Subcutaneous abdominal adipose tissue (tissue), 5 donors: ENCODE measurements around the gene C9orf50.
"Not testable (repeated sequence)": the region's sequence is repeated elsewhere in the genome, so short reads cannot be mapped to it uniquely, and the experiment has no call there.

Experiments
- H3K27ac ChIP-seq: one replicate; pipeline ENCODE4 v1.7.0; 2013; ENCODE audit warnings: low read depth, mild to moderate bottlenecking, inconsistent platforms, low read length, moderate library complexity
- H3K27me3 ChIP-seq, 5 donors: one replicate each; pipeline ENCODE4 v1.7.0; 2013; ENCODE audit warnings: low read length in 5 of 5, inconsistent platforms in 1 of 5; ENCODE audit not compliant: control insufficient read depth in 5 of 5, insufficient read depth in 4 of 5
- H3K36me3 ChIP-seq, 5 donors: one replicate each; pipeline ENCODE4 v1.7.0; 2013; ENCODE audit warnings: low read length in 5 of 5; ENCODE audit not compliant: control insufficient read depth in 5 of 5, insufficient read depth in 5 of 5
- H3K4me1 ChIP-seq, 5 donors: one replicate each; pipeline ENCODE4 v1.7.0; 2013; ENCODE audit warnings: low read length in 5 of 5, mild to moderate bottlenecking in 3 of 5, moderate library complexity in 1 of 5; ENCODE audit not compliant: control insufficient read depth in 5 of 5, insufficient read depth in 5 of 5
- H3K4me3 ChIP-seq, 5 donors: one replicate each; pipeline ENCODE4 v1.7.0; 2013; ENCODE audit warnings: low read length in 5 of 5, low read depth in 1 of 5
- H3K9ac ChIP-seq, 5 donors: one replicate each; pipeline ENCODE4 v1.7.0; 2013; ENCODE audit warnings: low read length in 5 of 5, mild to moderate bottlenecking in 4 of 5, moderate library complexity in 3 of 5
- H3K9me3 ChIP-seq, 5 donors: one replicate each; pipeline ENCODE4 v1.7.0; 2013; ENCODE audit warnings: low read length in 5 of 5; ENCODE audit not compliant: control insufficient read depth in 5 of 5
- donor health status: healthy.
- donor health status: healthy.
- donor health status: healthy.
- donor health status: healthy.
- donor health status: healthy.

Gene C9orf50

DNA sequence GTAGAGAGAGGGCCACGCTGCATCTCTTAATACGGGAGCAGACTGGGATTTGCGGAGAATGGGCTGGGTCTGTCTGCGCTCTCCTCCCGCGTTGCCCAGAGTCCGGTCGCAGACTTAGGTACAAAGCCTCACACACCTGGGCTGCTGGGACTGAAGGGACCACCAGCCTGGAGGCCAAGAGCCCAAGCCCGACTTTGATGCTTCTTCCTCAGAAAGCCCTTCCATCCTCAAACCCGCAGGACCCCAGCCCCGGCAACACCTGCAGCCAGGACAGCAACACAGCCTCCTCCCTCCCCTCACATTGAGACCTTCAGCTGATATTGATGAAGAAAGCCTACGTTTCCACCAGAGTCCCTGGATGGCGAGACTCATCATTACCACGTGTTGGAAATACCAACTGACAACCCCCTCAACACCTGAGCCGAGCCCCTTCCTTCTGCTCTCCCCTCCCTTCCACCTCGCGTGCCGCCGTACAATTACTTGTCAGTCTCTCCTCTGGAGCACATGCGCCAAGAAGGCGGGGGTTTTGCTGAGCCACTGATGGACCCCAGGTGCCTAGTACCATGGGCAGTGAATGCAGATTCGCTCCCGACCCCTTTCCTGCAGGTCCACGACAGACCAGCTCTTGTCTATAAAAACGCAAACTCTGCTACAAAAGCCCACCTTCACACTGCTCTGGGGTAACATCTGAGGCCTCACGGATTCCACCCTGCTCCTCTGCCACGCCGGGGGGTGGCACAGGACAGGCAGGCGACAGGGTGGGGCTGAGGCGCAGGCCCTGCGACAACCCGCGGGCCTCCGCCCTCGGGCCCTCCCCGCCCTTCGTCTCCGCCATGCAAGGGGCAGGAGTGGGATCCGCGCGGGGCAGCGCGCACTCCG lies 20.2 kb upstream of the C9orf50 start:
- peak overlapping the region; percentile 82 to 94 (median 90) for H3K9ac ChIP-seq
- H3K27ac ChIP-seq = peak overlapping the region; percentile 77
- H3K4me1 ChIP-seq = peaks cover 10 to 28% (median 26%) of the 10 kb centered on the region in 5 donors
- peaks cover 0 to 36% (median 30%) of the 10 kb centered on the region in 5 donors for H3K36me3 ChIP-seq
- H3K9me3 ChIP-seq = no peaks in the 10 kb centered on the region
- no peaks in the 10 kb centered on the region for H3K27me3 ChIP-seq
- H3K4me3 ChIP-seq = peak overlapping the region; percentile 84 to 98 (median 94)

GRCh38 chr9:129640086-129640870 lies 19.4 kb upstream of the C9orf50 start:
- H3K36me3 ChIP-seq = peaks cover 0 to 43% (median 36%) of the 10 kb centered on the region in 5 donors
- H3K4me1 ChIP-seq = peaks cover 10 to 28% (median 26%) of the 10 kb centered on the region in 5 donors
- H3K27ac ChIP-seq = no peak overlapping the region
- peak overlapping the region in 4 of 5 donors; percentile 26 to 94 (median 76) for H3K9ac ChIP-seq
- no peaks in the 10 kb centered on the region for H3K9me3 ChIP-seq
- no peaks in the 10 kb centered on the region for H3K27me3 ChIP-seq
- H3K4me3 ChIP-seq = peak overlapping the region in 4 of 5 donors; percentile 93 to 98 (median 96)

DNA sequence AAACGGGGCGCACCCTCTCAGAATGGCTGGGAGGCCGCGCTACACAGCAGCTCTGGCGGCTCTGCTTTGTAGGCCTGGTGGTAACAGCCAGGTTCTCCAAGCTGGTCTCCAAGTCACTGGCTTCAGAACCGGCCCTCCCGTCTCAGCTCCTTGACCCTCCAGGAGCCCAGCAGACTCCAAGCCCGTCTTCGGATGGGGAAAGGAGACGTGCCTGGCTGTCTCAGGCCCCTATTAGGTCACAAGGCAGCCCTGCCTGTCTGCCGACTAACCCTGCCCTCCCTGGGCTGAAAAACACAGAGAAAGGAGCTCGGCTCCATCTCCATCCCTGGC lies 18.8 kb upstream of the C9orf50 start:
- Histone ChIP-seq H3K36me3 (peaks cover 0 to 49% (median 42%) of the 10 kb centered on the region in 5 donors), H3K27ac (no peak overlapping the region)

DNA sequence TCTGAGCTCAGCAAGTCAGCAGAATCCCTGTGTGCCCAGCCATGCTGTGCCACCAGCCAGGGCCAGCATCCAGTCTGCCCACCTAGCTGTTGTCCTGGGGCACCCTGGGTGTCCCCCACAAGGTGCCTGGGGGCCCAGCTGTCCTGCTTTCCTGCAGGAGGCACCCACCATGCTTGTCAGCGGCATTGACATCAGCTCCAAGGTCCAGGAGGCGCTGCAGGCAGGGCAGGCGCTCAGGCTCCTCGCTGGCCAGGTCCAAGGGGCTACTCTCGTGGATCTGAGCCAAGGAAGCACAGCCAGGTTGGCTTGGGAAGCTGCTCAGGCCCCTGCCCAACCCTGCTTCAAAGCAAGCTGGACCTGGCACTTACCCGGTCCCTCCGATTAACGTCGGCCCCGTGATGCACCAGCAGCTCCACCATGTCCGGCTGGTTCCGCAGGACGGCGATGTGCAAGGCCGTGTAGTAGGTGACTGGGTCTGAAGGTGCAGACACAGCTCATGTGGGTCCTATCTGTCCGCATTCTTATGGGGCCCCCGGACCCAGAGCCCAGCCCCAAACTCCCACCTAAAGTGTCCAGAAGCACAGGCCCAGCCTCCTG lies 18.2 kb upstream of the C9orf50 start:
- no peak overlapping the region for H3K27ac ChIP-seq
- H3K4me3 ChIP-seq = no peak overlapping the region
- peaks cover 0 to 53% (median 47%) of the 10 kb centered on the region in 5 donors for H3K36me3 ChIP-seq
- H3K27me3 ChIP-seq = no peaks in the 10 kb centered on the region
- no peaks in the 10 kb centered on the region for H3K9me3 ChIP-seq
- peak overlapping the region in 1 of 5 donors; percentile 94 for H3K9ac ChIP-seq
- peaks cover 10 to 28% (median 26%) of the 10 kb centered on the region in 5 donors for H3K4me1 ChIP-seq

More for the DNA sequence above, 18.8 kb upstream of the C9orf50 start:
- peak overlapping the region in 3 of 5 donors; percentile 26 to 94 (median 58) for H3K9ac ChIP-seq
- peaks cover 10 to 28% (median 26%) of the 10 kb centered on the region in 5 donors for H3K4me1 ChIP-seq
- no peaks in the 10 kb centered on the region for H3K9me3 ChIP-seq
- no peak overlapping the region for H3K4me3 ChIP-seq
- no peaks in the 10 kb centered on the region for H3K27me3 ChIP-seq

DNA sequence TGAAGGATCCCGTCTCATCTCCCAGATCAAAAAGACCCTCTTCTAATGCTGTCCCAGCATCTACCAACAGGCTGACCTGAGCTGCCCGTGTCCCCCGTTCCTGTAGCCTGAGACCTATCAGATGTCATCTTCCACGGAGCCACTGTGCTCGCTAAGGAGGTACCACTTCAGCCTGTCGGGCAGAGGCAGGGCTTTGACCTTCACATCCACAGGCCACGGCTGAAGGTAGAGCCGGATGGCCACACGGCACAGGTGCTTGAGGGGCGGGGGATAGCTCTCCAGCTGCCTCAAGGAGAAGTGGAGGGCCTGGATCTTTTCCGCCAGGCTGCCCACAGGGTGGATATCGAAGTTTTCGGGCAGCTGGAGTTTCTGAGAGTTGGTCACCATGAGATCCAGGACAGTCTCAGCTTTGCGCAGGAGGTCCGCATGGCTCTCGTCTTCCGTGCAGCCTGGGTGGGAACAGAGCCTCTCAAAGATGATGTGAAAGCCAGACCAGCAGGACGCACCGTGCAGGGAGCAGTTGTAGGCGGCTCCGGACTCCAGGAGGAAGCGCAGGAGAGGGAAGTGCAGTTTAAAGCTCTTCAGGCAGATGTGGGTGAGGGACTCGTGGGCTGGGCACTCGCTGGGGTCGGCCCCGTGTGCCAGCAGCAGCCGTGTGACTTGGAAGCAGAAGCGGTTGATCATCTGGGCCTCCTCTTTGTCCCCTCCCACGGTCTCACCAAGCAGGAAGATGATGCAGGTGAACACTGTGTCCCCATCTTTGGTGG lies 17.0 kb upstream of the C9orf50 start:
- Histone ChIP-seq H3K9ac (no peak overlapping the region), H3K27ac (no peak overlapping the region), H3K4me1 (peaks cover 10 to 28% (median 26%) of the 10 kb centered on the region in 5 donors), H3K9me3 (no peaks in the 10 kb centered on the region), H3K4me3 (no peak overlapping the region), H3K36me3 (peaks cover 0 to 66% (median 59%) of the 10 kb centered on the region in 5 donors), H3K27me3 (no peaks in the 10 kb centered on the region)

- Histone ChIP-seq H3K9me3 (no peaks in the 10 kb centered on the region), H3K27me3 (no peaks in the 10 kb centered on the region), H3K4me1 (peaks cover 10 to 23% (median 23%) of the 10 kb centered on the region in 5 donors), H3K4me3 (no peak overlapping the region), H3K27ac (no peak overlapping the region), H3K9ac (no peak overlapping the region), H3K36me3 (peaks cover 0 to 73% (median 63%) of the 10 kb centered on the region in 5 donors)
Measured at GRCh38 chr9:129637102-129637501, 16.2 kb upstream of the C9orf50 start.

DNA sequence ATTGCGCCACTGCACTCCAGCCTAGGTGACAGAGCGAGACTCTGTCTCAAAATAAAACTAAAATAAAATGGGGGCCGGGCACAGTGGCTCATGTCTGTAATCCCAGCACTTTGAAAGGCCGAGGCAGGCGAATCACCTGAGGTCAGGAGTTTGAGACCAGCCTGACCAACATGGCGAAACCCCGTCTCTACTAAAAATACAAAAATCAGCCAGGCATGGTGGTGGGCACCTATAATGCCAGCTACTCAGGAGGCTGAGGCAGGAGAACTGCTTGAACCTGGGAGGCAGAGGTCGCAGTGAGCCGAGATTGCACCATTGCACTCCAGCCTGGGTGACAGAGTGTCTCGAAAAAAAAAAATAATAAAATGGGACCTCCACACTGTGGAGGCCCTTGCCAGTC lies 15.4 kb upstream of the C9orf50 start:
- peaks cover 0 to 79% (median 63%) of the 10 kb centered on the region in 5 donors for H3K36me3 ChIP-seq
- H3K9ac ChIP-seq, H3K27me3 ChIP-seq, H3K27ac ChIP-seq, H3K9me3 ChIP-seq, H3K4me3 ChIP-seq: not testable (repeated sequence)
- H3K4me1 ChIP-seq = peaks cover 10 to 26% (median 18%) of the 10 kb centered on the region in 5 donors

GRCh38 chr9:129635099-129636065 lies 14.5 kb upstream of the C9orf50 start:
- Histone ChIP-seq H3K9ac (no peak overlapping the region), H3K9me3 (no peaks in the 10 kb centered on the region), H3K4me3 (no peak overlapping the region), H3K27me3 (no peaks in the 10 kb centered on the region), H3K27ac (no peak overlapping the region), H3K4me1 (peaks cover 3 to 25% (median 15%) of the 10 kb centered on the region in 5 donors), H3K36me3 (peaks cover 0 to 81% (median 63%) of the 10 kb centered on the region in 5 donors)
